Measurements from ENCODE around the gene DGKI.

DGKI gene

DNA sequence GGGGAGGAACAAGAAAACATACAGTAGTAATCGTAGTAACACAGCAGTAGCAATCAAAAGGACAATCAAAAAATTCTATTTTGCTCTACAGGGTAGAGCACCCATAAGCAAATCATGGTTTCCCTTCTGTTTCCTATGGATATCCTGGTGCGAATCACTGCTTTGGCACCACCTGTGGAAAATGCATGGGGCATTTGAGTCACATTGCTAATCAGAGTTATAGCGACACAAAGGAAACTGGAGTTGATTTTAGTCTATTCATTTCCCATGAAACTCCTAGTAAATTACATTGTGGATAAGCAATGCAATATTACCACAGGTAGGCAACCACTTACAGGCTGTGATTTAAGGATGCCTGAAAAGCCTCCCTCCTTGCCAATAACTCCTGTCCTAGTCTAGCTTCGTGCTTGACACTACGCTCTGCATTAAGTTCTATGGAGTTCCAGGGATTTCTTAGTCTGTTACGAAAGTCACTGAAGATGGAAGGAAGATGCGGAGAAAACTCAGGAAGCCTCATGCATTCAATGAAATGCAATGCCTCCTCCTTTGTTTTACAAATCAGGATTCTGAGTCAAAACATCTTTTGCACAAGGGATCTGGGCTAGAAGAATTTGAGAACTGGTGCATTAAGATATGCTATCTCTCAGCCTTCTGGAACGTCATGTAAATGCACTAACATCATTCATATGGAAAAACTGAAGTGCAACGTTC lies 188.4 kb downstream of the DGKI start:
- H3K36me3 Mint-ChIP-seq, result no peaks in the 10 kb centered on the region
- H3K4me1 Mint-ChIP-seq, result no peaks in the 10 kb centered on the region
- H3K27me3 Mint-ChIP-seq, result peaks cover 12% of the 10 kb centered on the region
- no peaks in the 10 kb centered on the region for H3K9me3 Mint-ChIP-seq
- H3K27ac Mint-ChIP-seq, result no peak overlapping the region
- H3K4me3 Mint-ChIP-seq, result no peak overlapping the region

DNA sequence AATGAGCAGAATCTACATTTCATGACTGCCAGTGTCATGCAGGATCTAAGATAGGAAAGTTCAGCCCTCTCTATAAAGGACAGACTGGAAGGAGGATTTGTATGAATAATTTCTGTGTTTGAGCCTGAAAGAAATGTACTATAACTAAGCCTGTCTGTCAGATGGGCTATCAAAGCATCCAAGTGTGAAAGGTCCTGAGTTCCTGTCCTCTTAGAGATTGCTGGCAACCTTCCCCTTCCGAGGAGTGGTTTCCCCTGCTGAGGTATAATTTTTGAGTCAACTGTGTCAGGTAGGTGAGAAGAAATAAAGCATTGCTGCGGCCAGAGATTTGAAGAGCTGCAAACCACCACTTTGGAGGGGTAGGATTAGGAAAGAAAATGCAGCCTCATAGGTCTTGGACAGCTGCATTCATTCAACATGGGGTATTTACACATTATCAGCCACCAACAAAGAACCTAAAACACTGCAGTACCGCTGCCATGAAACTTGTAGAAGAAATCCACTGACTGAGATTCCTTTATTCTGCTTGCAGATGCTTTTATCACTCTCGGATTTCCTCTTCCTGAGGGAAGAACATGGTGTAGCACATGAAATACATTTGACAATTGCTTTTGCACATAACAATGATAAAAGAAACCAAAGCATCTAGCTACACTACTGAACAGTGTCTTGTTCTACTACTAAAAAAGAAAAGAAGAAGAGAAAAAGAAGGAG lies 189.1 kb downstream of the DGKI start:
- Mint-ChIP-seq H3K9me3 (no peaks in the 10 kb centered on the region), H3K27ac (no peak overlapping the region), H3K4me3 (no peak overlapping the region), H3K36me3 (no peaks in the 10 kb centered on the region), H3K27me3 (peaks cover 8% of the 10 kb centered on the region), H3K4me1 (no peaks in the 10 kb centered on the region)

DNA sequence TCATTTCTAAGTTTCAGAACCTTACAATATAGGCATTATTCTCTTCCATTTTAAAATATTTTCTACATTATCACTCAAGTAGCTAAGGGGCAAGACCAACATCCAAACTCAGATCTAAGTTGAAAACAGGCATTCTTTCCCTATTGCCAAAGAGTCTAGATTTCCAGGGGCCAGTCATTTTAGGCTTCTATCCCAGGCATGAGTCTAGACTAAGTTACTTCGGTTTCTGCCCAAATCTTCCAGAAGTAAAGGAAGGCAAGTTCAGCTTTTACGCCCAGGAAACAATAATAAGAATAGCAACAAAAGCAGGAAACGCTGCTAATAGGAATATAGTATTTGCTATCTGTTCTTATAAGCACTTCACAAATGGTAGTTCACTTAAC lies 189.9 kb downstream of the DGKI start:
- peaks cover 8% of the 10 kb centered on the region for H3K27me3 Mint-ChIP-seq
- no peak overlapping the region for H3K27ac Mint-ChIP-seq
- H3K4me1 Mint-ChIP-seq, result no peaks in the 10 kb centered on the region
- H3K36me3 Mint-ChIP-seq, result no peaks in the 10 kb centered on the region
- H3K9me3 Mint-ChIP-seq, result no peaks in the 10 kb centered on the region
- H3K4me3 Mint-ChIP-seq, result no peak overlapping the region

DNA sequence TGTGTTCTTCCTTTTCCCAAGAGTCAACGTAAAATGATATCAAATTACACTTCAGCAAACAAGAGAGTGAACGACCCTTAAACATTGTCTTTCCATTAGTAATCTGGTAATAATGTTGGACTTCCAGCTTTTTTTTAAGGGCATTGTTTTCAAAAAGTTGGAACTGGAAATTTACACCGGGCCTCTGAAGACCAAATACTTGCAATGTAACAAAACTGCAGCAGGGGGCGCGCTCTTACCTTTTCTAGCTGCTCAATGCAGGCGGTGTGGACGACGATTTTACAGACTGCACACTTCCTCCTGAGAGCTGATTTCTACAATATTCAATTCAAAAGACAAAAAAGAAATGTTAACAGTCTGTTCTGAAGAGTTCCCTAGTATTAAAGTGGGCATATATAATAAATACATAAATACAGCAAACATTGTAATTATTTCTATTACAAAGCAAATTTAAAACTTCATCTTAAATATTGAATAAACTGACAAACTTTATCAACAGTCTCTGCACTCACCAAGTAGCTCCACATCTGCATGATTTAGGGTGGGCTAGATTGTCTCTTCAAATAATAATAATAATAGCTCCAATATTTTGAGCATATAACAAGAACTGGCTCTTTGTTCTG lies 190.4 kb downstream of the DGKI start:
- Mint-ChIP-seq H3K27me3 (peaks cover 8% of the 10 kb centered on the region), H3K4me1 (no peaks in the 10 kb centered on the region), H3K36me3 (no peaks in the 10 kb centered on the region), H3K9me3 (no peaks in the 10 kb centered on the region), H3K27ac (no peak overlapping the region), H3K4me3 (no peak overlapping the region)

DNA sequence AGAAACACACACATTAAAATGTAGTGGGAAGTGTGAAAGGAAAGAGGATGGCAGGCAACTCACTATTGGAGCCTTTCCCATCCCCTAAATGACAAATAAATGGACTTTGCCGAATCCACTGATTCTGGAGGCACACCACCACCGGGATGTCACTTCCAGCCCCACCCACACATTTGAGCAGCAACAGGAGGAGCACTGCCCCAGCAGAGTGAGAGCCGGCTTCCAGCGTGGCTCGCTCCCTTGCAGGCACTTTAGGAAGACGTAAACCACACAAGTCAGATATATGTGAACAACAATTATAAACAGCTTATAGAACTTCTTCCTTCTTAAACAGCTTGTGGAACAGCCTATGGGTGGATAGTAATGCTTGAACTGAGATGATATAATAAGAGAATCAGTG lies 191.0 kb downstream of the DGKI start:
- H3K9me3 Mint-ChIP-seq, result no peaks in the 10 kb centered on the region

DNA sequence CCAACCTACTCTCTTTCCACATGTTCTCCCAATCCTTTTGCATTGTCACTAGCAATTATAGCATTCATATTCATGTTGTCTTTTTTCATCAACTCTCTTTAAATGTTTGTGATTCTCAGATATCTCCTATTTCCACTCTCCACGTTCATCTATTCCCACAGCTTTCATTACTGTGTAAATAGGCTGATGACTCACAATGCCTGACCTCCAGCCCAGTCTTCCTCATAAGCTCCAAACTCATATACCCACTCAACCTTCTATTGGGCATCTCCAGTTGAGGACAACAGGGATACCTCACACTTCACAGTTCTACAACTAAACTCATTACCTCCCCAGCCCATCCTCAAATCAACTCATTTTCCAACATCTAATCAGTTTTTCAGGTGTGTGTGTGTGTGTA lies 194.1 kb downstream of the DGKI start:
- Mint-ChIP-seq H3K9me3 (no peaks in the 10 kb centered on the region), H3K4me3 (no peak overlapping the region), H3K27ac (no peak overlapping the region), H3K36me3 (no peaks in the 10 kb centered on the region), H3K4me1 (no peaks in the 10 kb centered on the region), H3K27me3 (peaks cover 4% of the 10 kb centered on the region)

More for the DNA sequence above, 191.0 kb downstream of the DGKI start:
- no peaks in the 10 kb centered on the region for H3K36me3 Mint-ChIP-seq
- no peak overlapping the region for H3K4me3 Mint-ChIP-seq
- no peak overlapping the region for H3K27ac Mint-ChIP-seq
- peaks cover 6% of the 10 kb centered on the region for H3K27me3 Mint-ChIP-seq
- no peaks in the 10 kb centered on the region for H3K4me1 Mint-ChIP-seq

DNA sequence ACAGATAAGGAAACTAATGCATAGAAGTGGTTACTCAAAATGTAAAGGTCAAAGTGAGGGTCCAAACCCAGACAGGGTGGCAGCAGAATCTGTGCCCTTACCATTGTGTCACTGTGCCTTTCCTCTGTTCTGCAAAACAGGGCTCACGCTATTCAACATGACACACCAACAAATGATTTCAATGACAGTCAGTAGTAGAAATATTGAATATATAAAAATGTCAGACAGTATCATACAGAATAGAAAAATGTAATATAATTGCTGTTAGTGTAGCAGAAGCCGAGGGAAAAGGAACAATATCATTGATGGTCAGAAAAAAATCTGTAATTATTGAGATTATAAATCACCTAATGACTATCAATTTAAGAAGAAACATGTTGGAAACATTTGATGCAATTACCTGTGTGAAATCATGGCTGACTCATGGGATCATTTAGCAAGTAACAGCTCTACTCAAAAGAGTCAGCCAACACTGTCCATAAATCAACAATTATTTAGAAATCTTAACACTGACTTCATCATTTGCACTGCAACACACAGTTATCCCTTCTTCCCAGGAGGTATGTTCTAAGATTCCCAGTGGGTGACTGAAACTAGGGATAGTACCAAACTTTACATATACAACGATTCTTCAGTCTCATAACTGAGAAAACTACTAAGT lies 198.7 kb downstream of the DGKI start:
- Mint-ChIP-seq H3K4me1 (no peaks in the 10 kb centered on the region), H3K9me3 (no peaks in the 10 kb centered on the region), H3K36me3 (no peaks in the 10 kb centered on the region), H3K27ac (no peak overlapping the region), H3K4me3 (no peak overlapping the region), H3K27me3 (peaks cover 5% of the 10 kb centered on the region)

DNA sequence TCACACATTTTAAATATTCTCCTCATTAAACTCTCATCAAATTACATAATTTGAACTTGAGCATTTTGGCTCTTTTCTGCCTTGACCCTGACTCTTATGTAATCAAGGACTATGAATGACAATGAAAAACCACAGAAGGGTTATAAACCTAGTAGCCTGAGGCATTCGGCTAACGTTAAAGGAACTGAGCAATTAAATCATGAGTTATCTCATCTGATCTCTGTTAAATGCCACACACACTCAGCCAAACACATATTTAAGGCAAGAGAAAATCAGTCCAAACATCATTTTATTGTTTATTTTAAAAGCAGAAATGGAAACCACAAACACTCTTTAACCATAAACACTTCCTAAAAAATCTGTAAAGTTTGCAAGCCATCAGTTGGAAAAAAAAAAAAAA lies 204.3 kb downstream of the DGKI start:
- Mint-ChIP-seq H3K4me1 (no peaks in the 10 kb centered on the region), H3K27me3 (peaks cover 12% of the 10 kb centered on the region), H3K36me3 (no peaks in the 10 kb centered on the region), H3K9me3 (no peaks in the 10 kb centered on the region), H3K4me3 (no peak overlapping the region), H3K27ac (no peak overlapping the region)

DNA sequence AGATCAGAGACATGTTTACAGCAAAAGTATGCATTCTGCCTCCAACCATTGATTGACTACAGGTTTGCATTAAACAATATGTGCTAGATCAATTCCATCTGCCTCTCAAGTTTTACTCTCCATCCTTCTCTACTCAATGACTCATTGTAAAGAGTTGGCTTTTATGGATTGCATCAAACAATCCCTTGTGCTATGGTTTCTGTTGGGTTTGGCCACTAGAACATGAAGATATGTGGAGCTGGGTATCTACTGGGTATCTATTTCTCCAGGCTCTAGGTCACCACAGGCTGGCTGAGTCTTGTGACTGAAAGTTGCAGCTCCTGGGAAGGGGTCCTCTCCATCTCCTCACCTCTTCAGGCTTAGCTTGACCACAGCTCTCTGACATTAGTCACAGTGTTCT lies 204.7 kb downstream of the DGKI start:
- H3K27ac Mint-ChIP-seq, result no peak overlapping the region
- H3K36me3 Mint-ChIP-seq, result no peaks in the 10 kb centered on the region

DNA sequence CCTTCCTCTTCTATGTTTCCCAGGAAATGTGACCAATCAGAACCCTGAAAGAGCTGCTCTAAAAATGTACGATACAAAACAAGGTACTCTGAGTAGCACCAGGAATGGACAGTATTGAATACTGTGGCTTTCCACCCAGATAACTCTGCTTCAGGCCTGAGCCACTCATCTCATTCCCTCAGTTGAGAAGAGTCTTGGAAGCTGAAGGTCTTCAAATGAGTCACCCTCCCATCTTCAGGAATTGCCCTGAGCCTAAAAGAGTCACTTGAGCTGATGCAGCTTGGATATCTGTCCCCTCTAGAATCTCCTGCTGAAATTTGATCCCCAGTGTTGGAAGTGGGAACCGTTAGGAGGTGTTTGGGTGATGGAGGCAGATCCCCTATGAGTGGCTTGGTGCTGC lies 210.4 kb downstream of the DGKI start:
- Mint-ChIP-seq H3K4me1 (no peaks in the 10 kb centered on the region), H3K36me3 (no peaks in the 10 kb centered on the region), H3K9me3 (no peaks in the 10 kb centered on the region), H3K27ac (no peak overlapping the region), H3K27me3 (peaks cover 5% of the 10 kb centered on the region), H3K4me3 (no peak overlapping the region)

More for the DNA sequence above, 204.7 kb downstream of the DGKI start:
- peaks cover 12% of the 10 kb centered on the region for H3K27me3 Mint-ChIP-seq
- H3K4me3 Mint-ChIP-seq, result no peak overlapping the region
- H3K4me1 Mint-ChIP-seq, result no peaks in the 10 kb centered on the region
- H3K9me3 Mint-ChIP-seq, result no peaks in the 10 kb centered on the region

DNA sequence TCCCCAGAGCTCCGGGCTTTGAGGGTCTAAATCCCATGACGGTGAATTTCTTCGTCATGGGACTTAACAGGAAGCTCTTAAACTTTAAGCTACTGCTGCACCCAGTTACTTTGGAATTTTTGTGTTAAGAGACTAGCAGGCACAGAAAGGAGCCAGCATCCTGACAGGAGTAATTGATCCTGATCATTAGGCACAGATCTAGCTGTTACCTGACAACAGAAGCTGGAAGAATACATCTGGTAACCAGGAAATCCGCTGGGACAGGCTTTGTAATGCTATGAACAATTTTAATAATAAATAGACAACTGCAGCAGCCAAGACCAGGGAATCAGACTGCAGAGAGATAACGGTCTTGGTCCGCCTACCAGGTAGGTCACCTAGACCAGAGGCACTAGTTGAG lies 210.9 kb downstream of the DGKI start:
- Mint-ChIP-seq H3K9me3 (no peaks in the 10 kb centered on the region), H3K4me1 (no peaks in the 10 kb centered on the region), H3K4me3 (no peak overlapping the region), H3K36me3 (no peaks in the 10 kb centered on the region), H3K27me3 (peaks cover 5% of the 10 kb centered on the region), H3K27ac (no peak overlapping the region)

DNA sequence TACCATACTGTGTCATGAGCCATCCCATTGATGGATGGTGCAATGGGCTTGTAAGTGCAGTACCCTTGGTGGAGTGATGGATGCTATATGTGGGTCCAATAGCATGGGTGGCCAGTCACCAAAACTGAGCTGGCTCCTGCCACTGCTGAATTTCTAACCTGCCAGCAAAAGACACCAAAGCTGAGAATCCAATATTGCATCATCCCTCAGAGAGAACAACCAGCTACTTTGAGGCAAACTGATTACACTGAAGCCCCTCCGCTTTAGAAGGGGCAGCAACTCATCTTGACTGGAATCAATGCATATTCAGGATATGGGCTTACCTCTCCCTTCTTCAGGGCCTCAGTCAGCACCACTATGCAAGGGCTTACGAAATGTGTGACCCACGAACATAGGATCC lies 211.6 kb downstream of the DGKI start:
- no peak overlapping the region for H3K4me3 Mint-ChIP-seq
- no peaks in the 10 kb centered on the region for H3K9me3 Mint-ChIP-seq
- no peaks in the 10 kb centered on the region for H3K4me1 Mint-ChIP-seq
- peaks cover 7% of the 10 kb centered on the region for H3K27me3 Mint-ChIP-seq
- H3K36me3 Mint-ChIP-seq, result no peaks in the 10 kb centered on the region
- H3K27ac Mint-ChIP-seq, result no peak overlapping the region

DNA sequence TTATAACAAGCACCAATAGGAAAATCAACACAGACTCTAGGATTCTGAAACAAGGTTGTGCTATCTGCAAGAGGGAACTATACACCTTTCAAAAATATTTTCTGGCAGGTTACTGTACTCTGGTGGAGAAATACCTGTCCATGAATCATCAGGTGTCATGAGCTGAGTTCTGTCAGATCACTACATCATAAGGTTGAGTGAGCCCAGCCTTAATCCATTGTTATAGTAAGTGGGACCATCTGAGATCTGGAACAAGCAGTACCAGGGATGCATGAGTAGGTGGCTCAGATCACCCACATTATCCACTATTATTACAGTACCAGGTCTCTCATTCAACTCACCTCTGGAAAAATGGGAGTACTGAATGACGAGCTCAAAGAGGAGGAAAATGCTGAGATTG lies 212.4 kb downstream of the DGKI start:
- Mint-ChIP-seq H3K9me3 (no peaks in the 10 kb centered on the region), H3K36me3 (no peaks in the 10 kb centered on the region), H3K4me1 (no peaks in the 10 kb centered on the region), H3K4me3 (no peak overlapping the region), H3K27me3 (peaks cover 7% of the 10 kb centered on the region), H3K27ac (no peak overlapping the region)

DNA sequence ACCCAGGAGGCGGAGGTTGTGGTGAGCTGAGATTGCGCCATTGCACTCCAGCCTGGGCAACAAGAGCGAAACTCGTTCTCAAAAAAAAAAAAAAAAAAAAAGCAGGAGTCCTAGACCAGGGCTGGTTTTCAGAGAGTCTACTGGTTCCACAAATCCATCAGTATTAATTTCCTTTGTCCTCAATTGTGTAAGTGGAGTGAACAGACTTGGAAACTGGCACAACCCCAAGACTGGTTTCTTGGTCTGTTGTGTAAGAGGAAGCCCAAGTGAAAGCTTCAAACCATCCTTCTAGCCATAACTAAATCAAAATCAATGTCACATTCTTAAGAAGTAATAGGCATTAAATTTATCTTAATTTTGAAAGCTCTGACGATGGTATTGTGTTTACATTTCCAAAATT lies 213.6 kb downstream of the DGKI start:
- Mint-ChIP-seq H3K9me3 (no peaks in the 10 kb centered on the region), H3K27ac (no peak overlapping the region), H3K36me3 (no peaks in the 10 kb centered on the region), H3K4me3 (no peak overlapping the region), H3K4me1 (no peaks in the 10 kb centered on the region), H3K27me3 (peaks cover 4% of the 10 kb centered on the region)

DNA sequence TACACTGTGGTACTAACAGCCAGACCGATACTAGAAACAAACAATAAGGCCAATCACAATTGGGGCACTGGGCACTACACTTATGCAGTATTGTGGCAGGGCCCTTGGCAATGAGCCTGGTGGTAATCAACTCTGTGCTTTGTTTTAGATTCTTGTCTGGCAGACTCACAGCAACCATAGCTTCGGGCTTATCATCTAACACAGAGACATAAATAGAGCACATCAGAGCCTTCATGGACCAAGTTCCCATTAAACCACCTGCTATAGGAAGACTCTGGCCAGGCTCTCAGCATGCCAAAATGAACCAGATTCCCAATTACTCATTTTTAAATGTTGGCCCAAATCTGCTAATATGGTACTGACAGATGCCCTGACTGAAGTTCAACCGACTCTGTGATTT lies 218.6 kb downstream of the DGKI start:
- no peaks in the 10 kb centered on the region for H3K4me1 Mint-ChIP-seq
- H3K9me3 Mint-ChIP-seq, result no peaks in the 10 kb centered on the region
- H3K27me3 Mint-ChIP-seq, result peaks cover 18% of the 10 kb centered on the region
- H3K36me3 Mint-ChIP-seq, result no peaks in the 10 kb centered on the region
- H3K27ac Mint-ChIP-seq, result no peak overlapping the region
- H3K4me3 Mint-ChIP-seq, result no peak overlapping the region
